PC-3 (cell line): ENCODE data around the gene MSMO1.
"Not testable (repeated sequence)": the region's sequence is repeated elsewhere in the genome, so short reads cannot be mapped to it uniquely, and the experiment has no call there.

Source experiments
- CTCF ChIP-seq: fragments of 300-600 bp; sonication (generic); conservative IDR thresholded peaks from 2 replicates; pipeline ENCODE4 v1.5.1; 2017; ENCODE audit warnings: antibody characterized with exemption, low read depth, mild to moderate bottlenecking, low read length
- EZH2 ChIP-seq: fragments of 300-600 bp; sonication (generic); IDR thresholded peaks from one replicate; pipeline ENCODE4 v1.6.1; 2017; ENCODE audit warnings: antibody characterized with exemption, mild to moderate bottlenecking, low read length; ENCODE audit not compliant: unreplicated experiment
- EZH2phosphoT487 ChIP-seq: fragments of 300-600 bp; sonication (generic); IDR thresholded peaks from 2 replicates; pipeline ENCODE4 v1.6.1; 2018; ENCODE audit warnings: mild to moderate bottlenecking, antibody characterized with exemption, low read length, borderline replicate concordance

- not testable (repeated sequence) for TF ChIP-seq CTCF, EZH2, EZH2phosphoT487
These were observed 42.8 kb upstream of the MSMO1 start for GRCh38 chr4:165284697-165285096.
